Neural progenitor cell (in vitro differentiated cells): ENCODE results near the gene ARHGAP26. TPM values are rescaled to one million over a fixed set of nuclear protein-coding genes. Genes with fewer than 3 reads are reported as not detected.

Source experiments
- DNase-seq: peaks from one replicate; pipeline ENCODE4 v3.0.0-alpha.2; 2016; ENCODE audit warnings: low spot score
- H2AFZ ChIP-seq: fragments of 200-600 bp; sonication (generic); replicated peaks from 2 replicates; pipeline ENCODE4 v1.6.1; 2016; ENCODE audit warnings: antibody characterized with exemption
- H3F3A ChIP-seq: fragments of 200-600 bp; sonication (generic); 2 replicates; pipeline ENCODE4 v1.6.1; 2016; ENCODE audit warnings: antibody characterized with exemption, low read depth
- H3K27ac ChIP-seq: fragments of 200-600 bp; sonication (generic); 2 replicates; pipeline ENCODE4 v1.5.1; 2016; ENCODE audit warnings: mild to moderate bottlenecking
- H3K27me3 ChIP-seq: fragments of 200-600 bp; sonication (generic); 2 replicates; pipeline ENCODE4 v1.6.1; 2016; ENCODE audit warnings: mild to moderate bottlenecking, moderate library complexity
- H3K36me3 ChIP-seq: fragments of 200-600 bp; sonication (generic); 2 replicates; pipeline ENCODE4 v1.5.1; 2016
- H3K4me1 ChIP-seq: fragments of 200-600 bp; sonication (generic); 2 replicates; pipeline ENCODE4 v1.6.1; 2016; ENCODE audit warnings: mixed run types
- H3K4me2 ChIP-seq: fragments of 200-600 bp; sonication (generic); 2 replicates; pipeline ENCODE4 v1.6.1; 2016
- H3K4me3 ChIP-seq: fragments of 200-600 bp; sonication (generic); 2 replicates; pipeline ENCODE4 v1.5.1; 2016
- H3K79me2 ChIP-seq: fragments of 200-600 bp; sonication (generic); 2 replicates; pipeline ENCODE4 v1.6.1; 2016; ENCODE audit warnings: low read depth
- H3K9ac ChIP-seq: fragments of 200-600 bp; sonication (generic); 2 replicates; pipeline ENCODE4 v1.6.1; 2016
- H3K9me3 ChIP-seq: fragments of 200-600 bp; sonication (generic); 2 replicates; pipeline ENCODE4 v1.5.1; 2016; ENCODE audit warnings: low read depth
- H4K20me1 ChIP-seq: fragments of 200-600 bp; sonication (generic); 2 replicates; pipeline ENCODE4 v1.6.1; 2016; ENCODE audit warnings: low read depth
- H3K27ac Mint-ChIP-seq: 3 replicates; pipeline ENCODE4 v1.8.0; 2021; ENCODE audit warnings: mixed read lengths
- H3K27me3 Mint-ChIP-seq: 2 replicates; pipeline ENCODE4 v1.8.0; 2022; ENCODE audit warnings: low read depth, mild to moderate bottlenecking, inconsistent platforms, moderate library complexity, mixed read lengths; ENCODE audit not compliant: insufficient read depth
- H3K36me3 Mint-ChIP-seq: 3 replicates; pipeline ENCODE4 v1.8.0; 2021; ENCODE audit warnings: mixed read lengths
- H3K4me1 Mint-ChIP-seq: 3 replicates; pipeline ENCODE4 v1.8.0; 2021; ENCODE audit warnings: mixed read lengths
- H3K4me3 Mint-ChIP-seq: 3 replicates; pipeline ENCODE4 v1.8.0; 2021; ENCODE audit warnings: mild to moderate bottlenecking, moderate library complexity, mixed read lengths
- H3K9me3 Mint-ChIP-seq: 3 replicates; pipeline ENCODE4 v1.8.0; 2020; ENCODE audit warnings: mixed read lengths
- EZH2 ChIP-seq: fragments of 200-600 bp; sonication (generic); IDR thresholded peaks from 2 replicates; pipeline ENCODE4 v1.6.1; 2017; ENCODE audit warnings: antibody characterized with exemption, mild to moderate bottlenecking, moderate library complexity
- EZH2phosphoT487 ChIP-seq: fragments of 200-600 bp; sonication (generic); IDR thresholded peaks from 2 replicates; pipeline ENCODE4 v1.6.1; 2017; ENCODE audit warnings: antibody characterized with exemption
- total RNA-seq: library from RNA; depleted of rRNA; stranded (reverse); fragments of >200 nt; gene quantifications from 2 replicates; pipeline ENCODE4 v1.2.3, GENCODE V29; 2015; ENCODE audit warnings: low replicate concordance
- TF ChIP-seq, protein P1 (sequence below): fragments of 200-600 bp; sonication (generic); IDR thresholded peaks from 2 replicates; pipeline ENCODE4 v1.5.1; 2017; ENCODE audit warnings: antibody characterized with exemption, mild to moderate bottlenecking

Gene ARHGAP26
- total RNA-seq, 1 donor from 2014 or later: 7.0 TPM

DNA sequence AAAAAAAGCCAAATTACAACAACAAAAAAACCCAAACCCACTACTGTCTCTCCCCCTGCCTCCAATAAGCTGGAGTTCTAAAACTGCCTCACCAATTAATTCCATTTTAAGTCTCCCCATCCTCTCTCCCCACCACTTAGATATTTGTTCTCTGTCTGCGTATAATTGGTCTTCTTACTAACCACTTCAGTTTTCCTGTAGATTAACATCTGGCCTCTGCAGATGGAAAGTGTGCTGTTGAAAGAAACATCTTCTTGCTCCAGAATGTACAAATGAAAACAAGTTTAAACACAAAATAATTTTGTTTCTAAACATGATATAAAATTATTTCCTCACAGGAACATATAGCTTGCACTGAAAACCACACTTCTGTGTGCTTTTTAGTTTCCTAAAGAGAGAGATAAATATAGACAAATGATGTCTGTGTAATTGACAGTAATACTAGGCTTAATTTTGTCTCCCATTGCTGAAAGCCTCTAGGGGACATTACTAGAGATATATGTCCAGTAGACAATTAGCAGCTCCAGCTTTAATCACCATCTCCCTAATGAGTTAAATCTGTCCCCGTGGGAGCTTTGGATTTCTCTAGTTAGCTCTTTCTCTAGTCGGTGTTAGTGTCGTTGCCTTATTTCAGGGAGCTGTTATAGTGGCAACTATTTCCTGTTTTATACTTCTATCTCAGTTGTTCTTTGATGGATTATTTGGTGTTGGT lies 164.0 kb downstream of the ARHGAP26 start:
- no peaks in the 10 kb centered on the region for H3F3A ChIP-seq
- H2AFZ ChIP-seq: no peak overlapping the region
- no peak overlapping the region for H3K27ac Mint-ChIP-seq
- no peaks in the 10 kb centered on the region for H3K27me3 ChIP-seq
- H3K9ac ChIP-seq: no peak overlapping the region
- H3K27ac ChIP-seq: no peak overlapping the region
- no peaks in the 10 kb centered on the region for H4K20me1 ChIP-seq
- TF ChIP-seq EZH2 (no peak), EZH2phosphoT487 (no peak)
- TF ChIP-seq, protein P1, sequence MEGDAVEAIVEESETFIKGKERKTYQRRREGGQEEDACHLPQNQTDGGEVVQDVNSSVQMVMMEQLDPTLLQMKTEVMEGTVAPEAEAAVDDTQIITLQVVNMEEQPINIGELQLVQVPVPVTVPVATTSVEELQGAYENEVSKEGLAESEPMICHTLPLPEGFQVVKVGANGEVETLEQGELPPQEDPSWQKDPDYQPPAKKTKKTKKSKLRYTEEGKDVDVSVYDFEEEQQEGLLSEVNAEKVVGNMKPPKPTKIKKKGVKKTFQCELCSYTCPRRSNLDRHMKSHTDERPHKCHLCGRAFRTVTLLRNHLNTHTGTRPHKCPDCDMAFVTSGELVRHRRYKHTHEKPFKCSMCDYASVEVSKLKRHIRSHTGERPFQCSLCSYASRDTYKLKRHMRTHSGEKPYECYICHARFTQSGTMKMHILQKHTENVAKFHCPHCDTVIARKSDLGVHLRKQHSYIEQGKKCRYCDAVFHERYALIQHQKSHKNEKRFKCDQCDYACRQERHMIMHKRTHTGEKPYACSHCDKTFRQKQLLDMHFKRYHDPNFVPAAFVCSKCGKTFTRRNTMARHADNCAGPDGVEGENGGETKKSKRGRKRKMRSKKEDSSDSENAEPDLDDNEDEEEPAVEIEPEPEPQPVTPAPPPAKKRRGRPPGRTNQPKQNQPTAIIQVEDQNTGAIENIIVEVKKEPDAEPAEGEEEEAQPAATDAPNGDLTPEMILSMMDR: no peak
- no peak overlapping the region for H3K4me2 ChIP-seq
- H3K4me3 Mint-ChIP-seq: no peak overlapping the region
- peaks cover 2% of the 10 kb centered on the region for H3K4me1 Mint-ChIP-seq
- no peaks in the 10 kb centered on the region for H3K9me3 Mint-ChIP-seq
- no peak for DNase-seq
- H3K79me2 ChIP-seq: no peaks in the 10 kb centered on the region
- H3K27me3 Mint-ChIP-seq: no peaks in the 10 kb centered on the region
- H3K4me1 ChIP-seq: peaks cover 3% of the 10 kb centered on the region
- H3K9me3 ChIP-seq: no peaks in the 10 kb centered on the region
- H3K4me3 ChIP-seq: no peak overlapping the region
- H3K36me3 Mint-ChIP-seq: peaks cover 1% of the 10 kb centered on the region
- H3K36me3 ChIP-seq: no peaks in the 10 kb centered on the region

DNA sequence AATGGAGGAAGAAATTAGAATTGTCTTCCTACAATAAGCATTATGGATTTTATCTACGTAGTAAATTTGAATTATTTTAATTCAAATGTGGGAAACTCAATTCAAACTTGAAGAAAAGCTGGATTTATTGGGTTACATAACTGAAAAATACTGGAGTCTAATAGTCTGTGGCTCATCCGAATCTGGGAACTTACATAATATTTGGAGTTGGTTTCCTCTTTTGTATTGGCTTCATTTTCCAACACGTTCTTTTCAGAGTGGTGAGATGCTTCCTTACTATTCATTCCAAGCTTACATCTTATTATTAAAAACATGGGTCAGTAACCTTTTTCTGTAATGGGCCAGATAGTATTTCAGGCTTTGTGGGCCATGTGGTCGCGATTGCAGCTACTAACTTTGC lies 164.8 kb downstream of the ARHGAP26 start:
- Histone ChIP-seq H3F3A (no peaks in the 10 kb centered on the region), H3K27me3 (no peaks in the 10 kb centered on the region), H4K20me1 (no peaks in the 10 kb centered on the region), H3K4me2 (no peak overlapping the region), H3K79me2 (no peaks in the 10 kb centered on the region), H3K36me3 (no peaks in the 10 kb centered on the region), H3K27ac (no peak overlapping the region), H3K4me1 (peaks cover 3% of the 10 kb centered on the region), H2AFZ (no peak overlapping the region), H3K4me3 (no peak overlapping the region), H3K9me3 (no peaks in the 10 kb centered on the region), H3K9ac (no peak overlapping the region)
- no peak overlapping the region for H3K4me3 Mint-ChIP-seq
- TF ChIP-seq EZH2: no peak
- TF ChIP-seq, protein P1: no peak
- TF ChIP-seq EZH2phosphoT487: no peak
- no peak overlapping the region for H3K27ac Mint-ChIP-seq
- H3K36me3 Mint-ChIP-seq: peaks cover 1% of the 10 kb centered on the region
- no peaks in the 10 kb centered on the region for H3K9me3 Mint-ChIP-seq
- H3K4me1 Mint-ChIP-seq: peaks cover 2% of the 10 kb centered on the region
- no peaks in the 10 kb centered on the region for H3K27me3 Mint-ChIP-seq
- DNase-seq: no peak

DNA sequence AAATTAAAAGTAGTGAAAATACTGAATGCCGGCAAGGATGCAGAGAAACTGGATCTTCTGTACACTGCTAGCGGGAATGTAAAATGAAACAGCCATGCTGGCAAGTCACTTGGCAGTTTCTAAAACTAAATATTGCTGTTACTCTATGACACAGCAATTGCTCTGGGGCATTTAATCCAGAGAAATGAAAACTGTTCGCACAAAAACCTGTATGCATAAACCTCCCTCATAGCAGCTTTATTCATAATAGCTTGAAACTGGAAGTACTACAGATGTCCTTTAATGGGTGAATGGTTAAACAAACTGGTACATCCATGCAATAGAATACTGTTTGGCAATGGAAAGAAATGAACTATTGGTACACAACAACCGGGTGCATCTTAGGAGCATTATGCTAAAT lies 167.2 kb downstream of the ARHGAP26 start:
- H3K36me3 ChIP-seq: no peaks in the 10 kb centered on the region
- H3K9ac ChIP-seq: no peak overlapping the region
- H3K27me3 Mint-ChIP-seq: no peaks in the 10 kb centered on the region
- no peak overlapping the region for H2AFZ ChIP-seq
- no peaks in the 10 kb centered on the region for H3K9me3 Mint-ChIP-seq
- no peak for TF ChIP-seq EZH2
- no peak for TF ChIP-seq EZH2phosphoT487
- TF ChIP-seq, protein P1: no peak
- H3F3A ChIP-seq: no peaks in the 10 kb centered on the region
- DNase-seq: no peak
- H3K4me1 Mint-ChIP-seq: no peaks in the 10 kb centered on the region
- no peak overlapping the region for H3K27ac Mint-ChIP-seq
- no peak overlapping the region for H3K4me2 ChIP-seq
- no peaks in the 10 kb centered on the region for H4K20me1 ChIP-seq
- H3K27ac ChIP-seq: no peak overlapping the region
- H3K9me3 ChIP-seq: no peaks in the 10 kb centered on the region
- no peaks in the 10 kb centered on the region for H3K27me3 ChIP-seq
- peaks cover 1% of the 10 kb centered on the region for H3K36me3 Mint-ChIP-seq
- H3K4me3 Mint-ChIP-seq: no peak overlapping the region
- H3K79me2 ChIP-seq: no peaks in the 10 kb centered on the region
- H3K4me3 ChIP-seq: no peak overlapping the region
- H3K4me1 ChIP-seq: no peaks in the 10 kb centered on the region
